NCI-H1105 (cell line): ENCODE data around the gene FBXO48.
A peak's percentile ranks its signal among the peaks of the same experiment; 100 is the strongest.
"Not testable (repeated sequence)": the region's sequence is repeated elsewhere in the genome, so short reads cannot be mapped to it uniquely, and the experiment has no call there.

Experiments used
- DNase-seq: peaks from one replicate; lab custom pipeline; 2025; lab: John Stamatoyannopoulos, UW

FBXO48 gene

GRCh38 chr2:68471385-68471784 lies 4.3 kb upstream of the FBXO48 start:
- no peak for DNase-seq

GRCh38 chr2:68469935-68470334 lies 2.8 kb upstream of the FBXO48 start:
- DNase-seq: no peak

GRCh38 chr2:68468801-68469200 lies 1.7 kb upstream of the FBXO48 start:
- no peak for DNase-seq

GRCh38 chr2:68466778-68467076 lies 367 bp downstream of the FBXO48 start:
- DNase-seq: no peak

GRCh38 chr2:68466361-68466777 lies 725 bp downstream of the FBXO48 start:
- no peak for DNase-seq

GRCh38 chr2:68465081-68465916 lies 1.8 kb downstream of the FBXO48 start:
- DNase-seq: no peak

- DNase-seq: no peak
Observed at GRCh38 chr2:68464651-68465050, 2.4 kb downstream of the FBXO48 start.

- DNase-seq: peak; percentile 49
Observed at GRCh38 chr2:68463287-68463877, 3.7 kb downstream of the FBXO48 start.

GRCh38 chr2:68458981-68459380 lies 8.1 kb downstream of the FBXO48 start:
- no peak for DNase-seq

GRCh38 chr2:68456198-68456597 lies 10.9 kb downstream of the FBXO48 start:
- DNase-seq: no peak

- no peak for DNase-seq
Observed at GRCh38 chr2:68454719-68455118, 12.4 kb downstream of the FBXO48 start.

GRCh38 chr2:68453761-68454360 lies 13.2 kb downstream of the FBXO48 start:
- DNase-seq: no peak

- DNase-seq: no peak
Observed at GRCh38 chr2:68452158-68452900, 14.8 kb downstream of the FBXO48 start.

GRCh38 chr2:68448671-68449653 lies 18.1 kb downstream of the FBXO48 start:
- no peak for DNase-seq

- no peak for DNase-seq
Observed at GRCh38 chr2:68447118-68447517, 20.0 kb downstream of the FBXO48 start.

- DNase-seq: not testable (repeated sequence)
Observed at GRCh38 chr2:68446425-68446824, 20.7 kb downstream of the FBXO48 start.

- no peak for DNase-seq
Observed at GRCh38 chr2:68441994-68442322, 25.1 kb downstream of the FBXO48 start.

GRCh38 chr2:68441179-68441993 lies 25.7 kb downstream of the FBXO48 start:
- peak; percentile 75 for DNase-seq

GRCh38 chr2:68438455-68439303 lies 28.4 kb downstream of the FBXO48 start:
- no peak for DNase-seq

- DNase-seq: no peak
Observed at GRCh38 chr2:68436270-68436669, 30.8 kb downstream of the FBXO48 start.
